ENCODE measurements around the gene AK8.

Gene AK8

GRCh38 chr9:132770770-132771310 lies 107.2 kb downstream of the AK8 start:
- DNase-seq, result peak in 1 of 14 donors; percentile 2

- peak in 9 of 14 donors; percentile 9 to 51 (median 34) for DNase-seq
Measured at GRCh38 chr9:132769906-132770769, 107.9 kb downstream of the AK8 start.

GRCh38 chr9:132768932-132769905 lies 108.9 kb downstream of the AK8 start:
- peak in 8 of 14 donors; percentile 3 to 48 (median 30) for DNase-seq

- DNase-seq, result no peak
Measured at GRCh38 chr9:132763574-132763973, 114.5 kb downstream of the AK8 start.

GRCh38 chr9:132762896-132763295 lies 115.2 kb downstream of the AK8 start:
- DNase-seq, result no peak

GRCh38 chr9:132761602-132762001 lies 116.5 kb downstream of the AK8 start:
- no peak for DNase-seq

- DNase-seq, result no peak
Measured at GRCh38 chr9:132760057-132760456, 118.0 kb downstream of the AK8 start.

GRCh38 chr9:132757016-132757415 lies 121.1 kb downstream of the AK8 start:
- no peak for DNase-seq

- no peak for DNase-seq
Measured at GRCh38 chr9:132756214-132756845, 121.8 kb downstream of the AK8 start.

GRCh38 chr9:132755096-132755495 lies 123.0 kb downstream of the AK8 start:
- DNase-seq, result peak in 1 of 14 donors; percentile 51

- DNase-seq, result no peak
Measured at GRCh38 chr9:132754236-132754635, 123.8 kb downstream of the AK8 start.

GRCh38 chr9:132753593-132753880 lies 124.5 kb downstream of the AK8 start:
- no peak for DNase-seq

- DNase-seq, result no peak
Measured at GRCh38 chr9:132752877-132753592, 125.0 kb downstream of the AK8 start.

- DNase-seq, result no peak
Measured at GRCh38 chr9:132750668-132751067, 127.4 kb downstream of the AK8 start.

- no peak for DNase-seq
Measured at GRCh38 chr9:132749306-132749705, 128.8 kb downstream of the AK8 start.

- no peak for DNase-seq
Measured at GRCh38 chr9:132748450-132748849, 129.6 kb downstream of the AK8 start.

GRCh38 chr9:132745756-132746709 lies 132.1 kb downstream of the AK8 start:
- no peak for DNase-seq

- DNase-seq, result no peak
Measured at GRCh38 chr9:132744881-132745755, 133.0 kb downstream of the AK8 start.

- no peak for DNase-seq
Measured at GRCh38 chr9:132743931-132744479, 134.1 kb downstream of the AK8 start.

Measured in C1 segment of cervical spinal cord (tissue), 14 donors.